GM11168 (cell line): ENCODE results near the gene TUBE1.
"Not testable (repeated sequence)": the region's sequence is repeated elsewhere in the genome, so short reads cannot be mapped to it uniquely, and the experiment has no call there.

Source experiments
- in situ Hi-C: fragments of 300-500 bp; cut with MboI; formaldehyde crosslinking; loops from one replicate; pipeline ENCODE4 v1.12.0; 2022; ENCODE audit warnings: low sequenced_read_pairs; ENCODE audit not compliant: unreplicated experiment

The TUBE1 gene

GRCh38 chr6:112066606-112067005 lies 20.7 kb downstream of the TUBE1 start:
- in situ Hi-C loops = no loop called here

GRCh38 chr6:112065426-112065986 lies 21.8 kb downstream of the TUBE1 start:
- in situ Hi-C loops = no loop called here

- in situ Hi-C loops = no loop called here
These were observed 24.3 kb downstream of the TUBE1 start for GRCh38 chr6:112062966-112063365.

DNA sequence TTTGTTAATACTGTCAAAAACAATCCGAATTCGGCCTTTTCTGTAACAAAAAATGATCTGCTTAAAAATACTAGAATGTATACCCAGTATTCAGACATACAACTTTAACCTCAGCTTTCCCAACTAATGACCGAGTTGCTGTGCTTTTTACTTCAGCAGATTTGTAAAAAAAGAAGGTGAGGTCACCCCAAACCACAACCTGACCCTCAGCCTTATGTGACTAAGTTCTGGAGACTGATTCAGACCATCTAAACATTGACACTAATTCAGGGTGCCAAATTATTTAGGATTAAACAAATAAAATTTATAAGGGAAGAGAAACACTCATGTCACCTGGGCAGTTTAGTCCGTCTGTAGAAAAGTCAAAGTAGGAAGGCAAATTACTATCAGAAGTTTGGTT lies 25.7 kb downstream of the TUBE1 start:
- in situ Hi-C loops = no loop called here

- in situ Hi-C loops = no loop called here
These were observed 28.8 kb downstream of the TUBE1 start for GRCh38 chr6:112058243-112059032.

DNA sequence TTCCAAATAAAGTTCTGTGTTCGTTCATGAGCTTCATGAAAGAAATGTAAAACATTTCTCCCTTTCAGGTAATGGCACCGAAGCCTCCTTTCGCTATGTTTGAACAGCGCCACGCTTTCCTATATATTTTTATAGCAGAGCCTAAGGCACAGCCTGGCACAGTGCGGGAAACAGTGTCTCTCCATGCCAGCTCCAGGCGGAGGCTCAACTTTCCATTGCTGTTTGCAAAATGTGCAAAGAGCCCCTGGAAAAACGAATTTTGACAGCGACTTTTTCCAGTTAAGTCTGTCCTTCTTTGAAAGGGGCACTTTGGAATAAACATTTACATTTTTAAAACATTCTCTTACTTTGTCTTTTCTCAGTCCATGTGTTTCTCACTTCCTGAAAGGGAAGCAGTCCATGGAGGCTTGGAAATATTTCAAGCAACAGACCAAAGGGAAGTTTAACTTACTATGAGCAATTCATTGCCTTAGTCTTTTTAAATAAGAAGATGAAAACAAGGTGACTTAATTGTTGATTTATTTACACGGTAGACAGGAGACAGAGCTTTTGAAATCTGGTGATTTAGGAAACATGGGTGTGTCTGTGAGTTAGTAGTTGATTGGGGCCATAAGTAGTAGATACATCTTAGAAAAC lies 32.6 kb downstream of the TUBE1 start:
- in situ Hi-C loops = no loop called here

GRCh38 chr6:112054001-112054400 lies 33.3 kb downstream of the TUBE1 start, which contains the start of gene CCN6:
Gene CCN6, plus strand, starts transcription at chr6:112054104. Its CDS starts 254 bp downstream, at chr6:112054358.
- in situ Hi-C loops = no loop called here

DNA sequence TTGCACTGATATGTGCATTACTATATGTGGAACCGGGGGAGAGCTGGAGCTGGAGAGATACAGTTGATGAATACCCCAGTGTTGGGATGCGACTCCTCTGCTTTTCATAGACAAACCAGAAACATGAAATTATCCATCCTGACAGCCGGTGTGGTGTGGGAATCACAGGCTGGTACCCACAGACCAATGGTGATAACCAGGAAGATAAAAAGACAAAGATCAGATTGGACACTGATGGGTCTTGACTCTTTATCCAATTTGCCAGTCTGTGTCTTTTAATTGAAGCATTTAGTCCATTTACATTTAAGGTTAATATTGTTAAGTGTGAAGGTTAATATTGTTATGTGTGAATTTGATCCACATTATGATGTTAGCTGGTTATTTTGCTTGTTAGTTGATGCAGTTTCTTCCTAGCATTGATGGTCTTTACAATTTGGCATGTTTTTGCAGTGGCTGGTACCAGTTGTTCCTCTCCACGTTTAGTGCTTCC lies 36.0 kb downstream of the TUBE1 start:
- in situ Hi-C loops = not testable (repeated sequence)

GRCh38 chr6:112050429-112050828 lies 36.9 kb downstream of the TUBE1 start:
- in situ Hi-C loops = no loop called here

- in situ Hi-C loops = loop anchor here (25.0 kb wide), 1 partner anchor 788 kb away; a partner anchor contains a TSS
These were observed 37.3 kb downstream of the TUBE1 start for GRCh38 chr6:112049996-112050395.

- in situ Hi-C loops = loop anchor here (25.0 kb wide), 1 partner anchor 787 kb away; a partner anchor contains a TSS
These were observed 38.1 kb downstream of the TUBE1 start for GRCh38 chr6:112049026-112049799.

DNA sequence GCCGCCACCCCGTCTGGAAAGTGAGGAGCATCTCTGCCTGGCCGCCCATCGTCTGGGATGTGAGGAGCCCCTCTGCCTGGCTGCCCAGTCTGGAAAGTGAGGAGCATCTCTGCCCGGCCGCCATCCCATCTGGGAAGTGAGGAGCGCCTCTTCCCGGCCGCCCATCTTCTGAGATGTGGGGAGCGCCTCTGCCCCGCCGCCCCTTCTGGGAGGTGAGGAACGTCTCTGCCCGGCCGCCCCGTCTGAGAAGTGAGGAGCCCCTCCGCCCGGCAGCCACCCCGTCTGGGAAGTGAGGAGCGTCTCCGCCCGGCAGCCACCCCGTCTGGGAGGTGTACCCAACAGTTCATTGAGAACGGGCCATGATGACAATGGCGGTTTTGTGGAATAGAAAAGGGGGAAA lies 39.8 kb downstream of the TUBE1 start:
- in situ Hi-C loops = loop anchor here (25.0 kb wide), 1 partner anchor 785 kb away; a partner anchor contains a TSS

- in situ Hi-C loops = loop anchor here (25.0 kb wide), 1 partner anchor 783 kb away; a partner anchor contains a TSS
These were observed 42.4 kb downstream of the TUBE1 start for GRCh38 chr6:112044856-112045255.

GRCh38 chr6:112044196-112044595 lies 43.1 kb downstream of the TUBE1 start:
- in situ Hi-C loops = loop anchor here (25.0 kb wide), 1 partner anchor 782 kb away; a partner anchor contains a TSS

DNA sequence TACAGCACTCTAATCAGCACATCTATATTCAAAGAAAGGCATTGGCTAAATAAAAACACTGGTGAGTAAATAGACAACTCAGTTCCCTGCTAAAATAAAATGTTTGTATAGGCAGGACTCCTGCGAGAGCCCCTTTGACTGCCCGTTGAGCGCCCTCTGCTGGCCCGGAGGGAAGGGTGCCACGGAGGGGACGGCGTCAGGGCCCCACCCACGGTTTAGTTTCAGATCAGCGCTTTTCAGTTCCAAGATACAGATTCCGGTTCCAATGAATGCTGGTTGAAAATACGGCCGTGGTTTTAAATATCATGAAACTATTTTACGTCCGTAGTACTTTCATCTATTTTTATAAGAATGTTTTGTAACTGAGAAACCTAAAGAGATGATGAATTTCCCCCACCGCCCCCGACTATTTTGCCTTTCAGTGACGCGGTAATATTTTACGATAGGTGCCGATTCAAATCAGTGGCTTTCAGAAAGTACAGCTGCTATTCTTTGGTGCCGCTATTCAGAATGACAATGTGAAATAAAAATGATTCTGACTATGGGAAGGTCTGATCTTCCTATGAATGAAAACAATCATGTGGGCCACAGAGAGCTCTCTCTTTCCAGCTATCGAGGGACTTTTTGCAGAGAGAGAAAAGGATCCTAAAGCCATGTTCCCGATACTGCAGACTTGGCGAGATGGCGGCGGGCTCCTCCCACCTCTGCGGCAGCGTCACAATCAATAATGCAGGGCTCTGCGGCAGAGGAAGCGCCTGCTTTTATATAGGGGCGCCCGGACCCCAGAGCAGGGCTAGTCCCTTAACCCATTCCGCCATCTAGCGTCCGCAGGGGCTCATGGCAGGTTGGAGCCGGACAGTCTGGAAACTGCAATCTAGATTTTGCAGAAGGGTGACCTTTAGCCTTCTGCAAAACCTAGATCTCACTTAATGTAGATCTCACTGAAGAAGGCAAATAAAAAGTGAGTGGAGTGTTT lies 44.0 kb downstream of the TUBE1 start:
- in situ Hi-C loops = loop anchor here (25.0 kb wide), 1 partner anchor 781 kb away; a partner anchor contains a TSS

DNA sequence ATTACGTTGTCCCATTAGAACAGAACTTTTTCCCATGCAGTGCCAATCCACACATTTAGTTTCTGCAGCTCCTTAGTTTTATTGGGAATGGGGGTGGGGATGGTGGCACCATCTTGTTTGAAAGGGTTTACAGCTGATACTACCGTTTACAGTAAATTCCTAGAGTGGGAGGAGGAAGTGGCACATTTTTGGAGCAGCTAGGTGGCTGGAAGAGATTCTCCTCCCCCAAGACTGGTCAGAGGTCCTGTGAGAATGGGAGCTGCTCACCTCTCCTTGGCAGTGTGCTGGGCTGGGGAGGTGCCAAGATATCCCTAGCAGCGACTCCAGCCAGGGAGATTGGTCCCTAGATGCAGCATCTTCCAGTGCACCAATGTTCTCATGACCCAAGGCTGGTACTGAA lies 45.7 kb downstream of the TUBE1 start:
- in situ Hi-C loops = loop anchor here (25.0 kb wide), 1 partner anchor 779 kb away; a partner anchor contains a TSS

GRCh38 chr6:112040956-112041355 lies 46.3 kb downstream of the TUBE1 start:
- in situ Hi-C loops = loop anchor here (25.0 kb wide), 1 partner anchor 779 kb away; a partner anchor contains a TSS

DNA sequence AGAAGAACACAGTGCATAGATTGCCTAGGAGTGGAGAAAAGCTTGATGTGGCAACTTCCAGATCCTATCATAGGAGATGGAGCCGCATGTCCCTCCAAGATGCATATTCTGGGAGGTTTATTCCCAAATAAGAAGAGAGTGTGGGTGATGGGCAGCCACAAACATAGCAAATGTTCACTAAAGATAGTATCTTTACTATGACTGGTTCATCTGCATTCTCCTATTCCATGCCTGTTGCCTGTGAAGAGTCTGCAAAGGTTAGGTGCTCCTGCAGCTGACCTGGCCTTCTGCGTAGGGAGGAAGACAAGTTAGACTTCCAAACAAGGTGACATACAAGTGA lies 47.9 kb downstream of the TUBE1 start:
- in situ Hi-C loops = loop anchor here (25.0 kb wide), 1 partner anchor 777 kb away; a partner anchor contains a TSS
